ENCODE results near the gene CSMD2. TPM values are rescaled to one million over a fixed set of nuclear protein-coding genes. Genes with fewer than 3 reads are reported as not detected.

The CSMD2 gene
- total RNA-seq, 1 experiment from 2014 or later: 0.22 TPM

DNA sequence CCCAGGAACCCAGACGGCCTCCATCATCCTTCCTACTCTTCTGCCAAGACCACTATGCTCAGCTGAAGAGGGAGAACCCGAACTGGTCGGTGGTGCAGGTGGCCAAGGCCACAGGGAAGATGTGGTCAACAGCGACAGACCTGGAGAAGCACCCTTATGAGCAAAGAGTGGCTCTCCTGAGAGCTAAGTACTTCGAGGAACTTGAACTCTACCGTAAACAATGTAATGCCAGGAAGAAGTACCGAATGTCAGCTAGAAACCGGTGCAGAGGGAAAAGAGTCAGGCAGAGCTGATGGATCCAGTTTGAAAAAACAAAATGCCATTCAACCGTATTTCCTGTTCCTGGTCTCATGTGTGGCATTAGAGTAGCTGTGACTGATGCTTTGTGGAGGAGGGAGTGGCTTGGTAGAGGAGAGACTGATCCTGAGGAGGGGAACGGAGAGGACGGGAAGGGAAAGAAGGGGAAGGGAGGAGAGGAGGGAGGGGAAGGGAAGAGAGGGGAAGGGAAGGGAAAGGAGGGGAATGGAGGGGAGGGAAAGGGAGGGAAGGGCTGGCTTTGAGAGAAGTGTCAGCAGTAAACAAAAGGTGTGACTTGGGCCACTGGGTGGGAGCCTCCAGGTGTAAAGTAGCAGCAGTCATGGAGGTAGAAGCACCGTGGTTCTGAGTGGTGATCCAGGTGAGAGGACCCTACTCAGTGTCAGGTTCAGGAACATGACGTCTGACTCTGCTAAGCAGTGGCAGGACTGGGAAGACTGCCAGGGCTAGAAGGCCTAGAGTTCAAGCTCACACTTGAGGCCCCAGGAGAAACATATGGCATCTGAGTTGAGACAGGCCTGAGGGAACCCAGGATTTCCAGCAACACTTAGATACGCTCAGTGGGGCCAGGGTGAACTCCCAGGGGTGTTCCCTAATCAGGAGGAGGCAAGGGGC lies 300.3 kb downstream of the CSMD2 start (continued):
- TF ChIP-seq ATF3 (IDR thresholded peaks at IDR 0.05) (no peak), ZNF274 (IDR thresholded peaks at IDR 0.05; ENCODE audit: low read depth, low read length) (no peak), FOSL1 (IDR thresholded peaks at IDR 0.05; ENCODE audit: low read depth) (no peak), ZBTB33 (IDR thresholded peaks at IDR 0.05; ENCODE audit: extremely low read depth, insufficient replicate concordance, low read length) (no peak), JUND (IDR thresholded peaks at IDR 0.05) (no peak), CEBPB (IDR thresholded peaks at IDR 0.05; ENCODE audit: low read depth) (no peak), ZFX (IDR thresholded peaks at IDR 0.05) (no peak)
- TF ChIP-seq, protein P1, sequence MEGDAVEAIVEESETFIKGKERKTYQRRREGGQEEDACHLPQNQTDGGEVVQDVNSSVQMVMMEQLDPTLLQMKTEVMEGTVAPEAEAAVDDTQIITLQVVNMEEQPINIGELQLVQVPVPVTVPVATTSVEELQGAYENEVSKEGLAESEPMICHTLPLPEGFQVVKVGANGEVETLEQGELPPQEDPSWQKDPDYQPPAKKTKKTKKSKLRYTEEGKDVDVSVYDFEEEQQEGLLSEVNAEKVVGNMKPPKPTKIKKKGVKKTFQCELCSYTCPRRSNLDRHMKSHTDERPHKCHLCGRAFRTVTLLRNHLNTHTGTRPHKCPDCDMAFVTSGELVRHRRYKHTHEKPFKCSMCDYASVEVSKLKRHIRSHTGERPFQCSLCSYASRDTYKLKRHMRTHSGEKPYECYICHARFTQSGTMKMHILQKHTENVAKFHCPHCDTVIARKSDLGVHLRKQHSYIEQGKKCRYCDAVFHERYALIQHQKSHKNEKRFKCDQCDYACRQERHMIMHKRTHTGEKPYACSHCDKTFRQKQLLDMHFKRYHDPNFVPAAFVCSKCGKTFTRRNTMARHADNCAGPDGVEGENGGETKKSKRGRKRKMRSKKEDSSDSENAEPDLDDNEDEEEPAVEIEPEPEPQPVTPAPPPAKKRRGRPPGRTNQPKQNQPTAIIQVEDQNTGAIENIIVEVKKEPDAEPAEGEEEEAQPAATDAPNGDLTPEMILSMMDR (IDR thresholded peaks at IDR 0.05 in 2 of 3, conservative IDR thresholded peaks at IDR 0.05 in 1 of 3; ENCODE audit: borderline replicate concordance in 1 of 3, insufficient read depth in 1 of 3, low read depth in 2 of 3, low read length in 2 of 3): no peak

DNA sequence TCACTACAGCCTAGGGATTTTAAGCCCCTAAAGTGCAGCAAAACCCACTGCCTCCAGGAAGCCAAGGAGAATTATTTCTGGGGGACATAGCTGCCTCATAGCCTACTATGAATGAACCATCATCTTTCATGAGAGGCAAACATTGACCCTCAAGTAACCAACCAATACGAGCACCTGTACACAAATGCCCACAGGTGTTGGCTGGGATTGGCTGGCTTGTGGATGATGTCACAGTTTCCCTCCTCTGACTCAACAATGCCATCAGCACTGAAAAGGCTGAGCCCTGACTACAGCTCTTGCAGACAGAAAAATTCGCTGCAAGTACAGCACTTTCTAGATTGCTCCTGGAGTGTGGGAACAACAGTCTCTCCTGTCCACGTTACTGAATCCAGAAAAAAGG lies 301.3 kb downstream of the CSMD2 start, which contains the start of gene HMGB4:
Gene HMGB4 (plus strand): TSS at position 301 of the 400 bp plus-strand sequence. CDS start 113 bp downstream, outside the sequence.
- H3K9me3 ChIP-seq (ENCODE audit: control insufficient read depth in 1 of 2, insufficient read depth in 1 of 2, low read depth in 1 of 2, low read length in 2 of 2): no peaks in the 10 kb centered on the region
- intact Hi-C loops (cut with micrococcal nuclease): no loop called here
- H2AFZ ChIP-seq (ENCODE audit: low read depth, low read length, poor library complexity, severe bottlenecking): no peak within 1 kb of the TSS
- no peaks in the 10 kb centered on the region for H3K9me2 ChIP-seq (ENCODE audit: insufficient read depth)
- DNase-seq (ENCODE audit: low read depth, low spot score) (no peak), ATAC-seq (no peak)
- no peaks in the 10 kb centered on the region for H3K79me2 ChIP-seq (ENCODE audit: insufficient read depth, low read length)
- ChIA-PET RAD21 (ENCODE audit: low non-redundant PET in 1 of 2, low total read pairs in 2 of 2, uncharacterized antibody in 2 of 2, unreplicated experiment in 2 of 2) (no interaction called here), POLR2A (no interaction called here), CTCF (interaction anchor here (1.2 kb wide), 1 partner anchor 231 kb away, joined by 3 read pairs; no protein-coding TSS in a partner anchor)
- TF ChIP-seq FOSL1 (IDR thresholded peaks at IDR 0.05; ENCODE audit: low read depth) (no peak), ZFX (IDR thresholded peaks at IDR 0.05) (no peak), REST (IDR thresholded peaks at IDR 0.05; ENCODE audit: low read depth) (no peak), MAX (IDR thresholded peaks at IDR 0.05) (no peak)
- no peak within 1 kb of the TSS for H3K9ac ChIP-seq (ENCODE audit: low read length)
- peaks cover 38% of the 10 kb centered on the region for H3K27me3 ChIP-seq (ENCODE audit: insufficient read depth, low read length)
- no TSS peak for BruUV-seq (replicated peaks)
- no peak within 1 kb of the TSS for H3K27ac ChIP-seq (ENCODE audit: low read depth, low read length)
- H4K20me1 ChIP-seq (ENCODE audit: insufficient read depth): no peaks in the 10 kb centered on the region
- H3K4me2 ChIP-seq (ENCODE audit: low read length): no peak within 1 kb of the TSS
- H3K36me3 ChIP-seq (ENCODE audit: control insufficient read depth in 1 of 2, insufficient read depth in 2 of 2, low read length in 2 of 2): no peaks in the 10 kb centered on the region
- H3K4me1 ChIP-seq (ENCODE audit: control insufficient read depth in 1 of 2, insufficient read depth in 2 of 2, low read length in 2 of 2): no peaks in the 10 kb centered on the region
- no peak within 1 kb of the TSS for H3K4me3 ChIP-seq (replicated peaks in 1 of 2; ENCODE audit: low read depth in 1 of 2, low read length in 2 of 2)
